ENCODE results near the gene UPK1A.
A peak's percentile ranks its signal among the peaks of the same experiment; 100 is the strongest.

The UPK1A gene

DNA sequence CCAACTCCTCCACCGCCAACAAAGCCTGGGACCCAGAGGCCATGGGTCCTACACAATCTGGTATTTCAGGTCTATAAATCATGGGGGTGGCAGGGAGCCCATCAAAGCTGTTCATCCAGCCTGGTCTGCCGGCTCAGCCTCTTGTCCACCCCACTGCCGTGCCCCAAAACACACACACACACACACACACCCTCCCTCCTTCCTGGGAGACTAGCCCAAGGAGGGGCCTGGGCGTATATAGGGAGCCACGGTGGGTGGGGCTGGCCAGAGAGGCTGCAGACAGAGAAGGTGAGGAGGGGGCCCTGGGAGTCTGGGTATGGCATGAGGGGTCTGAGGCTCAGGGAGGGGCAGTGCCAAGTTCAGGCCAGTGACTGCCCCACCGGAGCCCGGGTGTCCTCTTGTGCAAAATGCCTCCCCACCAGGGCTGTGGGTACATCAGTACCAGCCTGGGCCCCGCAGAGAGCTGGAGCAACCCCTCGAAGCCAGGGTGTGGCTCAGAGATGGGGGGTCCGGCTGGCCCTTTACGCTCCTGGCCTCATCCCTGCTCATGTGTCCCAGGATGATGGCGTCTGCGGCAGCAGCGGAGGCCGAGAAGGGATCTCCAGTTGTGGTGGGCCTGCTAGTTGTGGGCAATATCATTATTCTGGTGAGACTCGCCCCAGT, at the start of gene UPK1A:
TSS of gene UPK1A (plus strand) at position 267 of the 663 bp plus-strand sequence. CDS start at position 563, 296 bp downstream.
- DNase-seq (ENCODE audit: low spot score): no peak

GRCh38 chr19:35618857-35619256, 47.5 kb upstream of the UPK1A start:
- no peak for DNase-seq (ENCODE audit: low spot score)

- DNase-seq (ENCODE audit: low spot score): no peak
Observed at GRCh38 chr19:35619290-35619923, 46.9 kb upstream of the UPK1A start.

DNA sequence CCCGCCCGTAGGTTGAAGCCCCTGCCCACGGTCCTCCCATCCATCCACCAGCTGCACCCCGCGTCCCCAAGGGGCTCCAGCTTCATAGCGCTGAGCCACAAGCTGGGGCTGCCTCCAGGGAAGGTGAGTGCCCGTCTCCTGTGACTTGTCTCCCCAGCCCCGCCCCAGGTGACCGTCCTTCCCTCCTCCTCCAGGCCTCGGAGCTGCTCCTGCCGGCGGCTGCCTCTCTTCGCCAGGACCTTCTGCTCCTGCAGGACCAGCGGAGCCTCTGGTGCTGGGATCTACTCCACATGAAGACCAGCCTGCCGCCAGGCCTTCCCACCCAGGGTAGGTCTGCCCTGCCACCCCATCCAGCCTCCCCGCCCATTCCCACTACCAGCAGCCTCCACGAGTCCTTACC, 46.3 kb upstream of the UPK1A start:
- DNase-seq (ENCODE audit: low spot score): no peak

GRCh38 chr19:35621708-35622107, 44.6 kb upstream of the UPK1A start:
- no peak for DNase-seq (ENCODE audit: low spot score)

DNA sequence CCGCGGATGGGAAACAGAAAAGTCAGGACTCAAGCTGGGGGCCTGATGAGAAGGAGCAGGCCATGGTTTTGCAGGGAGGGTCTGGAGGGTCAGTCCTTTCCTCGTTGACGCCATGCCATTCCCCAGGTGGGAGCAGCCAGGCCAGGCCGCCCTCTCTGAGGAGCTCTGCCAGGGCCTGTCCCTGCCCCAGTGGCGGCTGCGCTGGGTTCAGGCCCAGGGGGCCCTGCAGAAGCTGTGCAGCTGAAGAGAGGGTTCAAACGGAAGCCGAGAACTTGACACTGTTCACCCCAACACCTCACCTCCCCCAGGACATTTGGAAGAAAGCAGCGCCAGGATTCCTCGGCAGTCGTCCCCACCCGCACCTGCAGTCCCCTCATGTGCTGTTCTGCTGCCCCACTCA, 43.6 kb upstream of the UPK1A start:
- DNase-seq (ENCODE audit: low spot score): no peak

DNA sequence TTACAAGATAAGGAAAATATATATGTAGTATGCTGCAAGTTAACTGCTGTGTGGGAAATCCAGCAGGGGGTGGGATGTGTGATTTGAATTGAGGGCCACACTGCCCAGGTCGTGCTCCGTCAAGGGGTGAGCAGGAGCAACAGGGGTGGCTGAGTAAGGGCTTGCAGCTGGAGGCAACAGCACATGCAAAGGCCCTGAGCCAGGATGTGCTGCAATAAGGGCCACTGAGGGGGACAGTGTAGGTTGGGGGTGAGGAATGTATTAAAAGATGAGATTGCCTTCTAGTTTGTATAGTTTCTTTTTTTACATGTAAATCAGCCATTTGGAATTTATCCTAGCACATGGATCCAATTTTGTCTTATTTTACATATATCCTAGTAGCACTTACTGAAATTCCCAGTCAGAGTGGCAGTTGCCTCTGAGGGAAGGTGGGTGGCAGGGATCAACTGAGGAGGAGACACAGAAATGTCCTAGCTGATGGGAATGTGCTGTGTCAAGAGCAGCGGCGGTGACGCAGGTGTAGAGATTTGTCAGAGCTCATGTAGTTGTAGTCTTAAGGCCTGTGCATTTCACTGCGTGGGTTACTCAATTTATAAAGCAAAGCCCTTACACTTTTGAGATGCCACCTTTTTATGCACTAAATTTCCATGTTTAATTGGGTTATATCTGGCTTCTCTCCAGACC, 42.8 kb upstream of the UPK1A start:
- DNase-seq (ENCODE audit: low spot score): no peak

GRCh38 chr19:35628264-35628564, 38.1 kb upstream of the UPK1A start:
- DNase-seq (ENCODE audit: low spot score): no peak

- peak; percentile 98 for DNase-seq (ENCODE audit: low spot score)
Observed at GRCh38 chr19:35628565-35629331, 37.6 kb upstream of the UPK1A start, which contains the start of gene RBM42. TSS of gene RBM42 (plus strand) at chr19:35629036. CDS start at chr19:35629154, 118 bp downstream.

DNA sequence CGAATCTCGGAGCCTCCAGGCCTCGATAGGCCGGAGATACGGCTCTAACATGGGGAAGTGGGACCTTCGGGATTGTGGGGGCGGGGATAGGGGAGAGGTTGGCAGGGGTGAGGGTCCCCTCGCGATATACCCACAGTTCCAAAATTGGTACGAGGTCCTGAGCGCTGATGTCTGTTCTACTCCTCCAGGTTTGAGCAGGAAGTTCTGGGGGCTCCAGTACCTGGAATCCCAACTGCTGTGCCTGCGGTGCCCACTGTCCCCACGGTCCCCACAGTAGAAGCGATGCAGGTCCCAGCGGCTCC, 37.0 kb upstream of the UPK1A start:
- no peak for DNase-seq (ENCODE audit: low spot score)

DNA sequence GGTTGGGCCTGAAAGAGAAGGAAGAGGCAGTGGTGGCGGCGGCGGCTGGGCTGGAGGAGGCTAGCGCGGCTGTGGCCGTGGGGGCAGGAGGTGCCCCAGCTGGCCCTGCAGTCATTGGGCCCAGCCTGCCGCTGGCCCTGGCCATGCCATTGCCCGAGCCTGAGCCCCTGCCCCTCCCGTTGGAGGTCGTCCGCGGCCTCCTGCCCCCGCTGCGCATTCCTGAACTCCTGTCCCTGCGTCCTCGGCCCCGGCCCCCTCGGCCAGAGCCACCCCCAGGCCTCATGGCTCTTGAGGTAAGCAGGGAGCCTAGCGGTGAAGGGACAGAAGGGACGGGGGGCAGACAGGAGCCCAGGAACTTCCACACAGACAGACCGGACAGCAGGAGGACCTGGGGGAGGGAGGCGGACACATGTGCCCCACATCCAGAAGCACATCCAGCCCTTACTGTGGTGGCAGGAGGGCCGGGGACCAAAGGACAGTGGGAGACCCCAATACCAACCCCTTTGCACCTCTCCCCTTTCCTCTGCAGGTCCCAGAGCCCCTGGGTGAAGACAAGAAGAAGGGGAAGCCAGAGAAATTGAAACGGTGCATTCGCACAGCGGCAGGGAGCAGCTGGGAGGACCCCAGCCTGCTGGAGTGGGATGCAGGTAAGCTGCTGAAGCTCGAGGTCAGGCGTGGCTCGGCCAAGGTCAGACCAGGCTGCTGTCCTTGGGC, 32.4 kb upstream of the UPK1A start:
- no peak for DNase-seq (ENCODE audit: low spot score)

- no peak for DNase-seq (ENCODE audit: low spot score)
Observed at GRCh38 chr19:35636651-35637050, 29.7 kb upstream of the UPK1A start.

GRCh38 chr19:35637165-35637564, 29.2 kb upstream of the UPK1A start:
- DNase-seq (ENCODE audit: low spot score): no peak

DNA sequence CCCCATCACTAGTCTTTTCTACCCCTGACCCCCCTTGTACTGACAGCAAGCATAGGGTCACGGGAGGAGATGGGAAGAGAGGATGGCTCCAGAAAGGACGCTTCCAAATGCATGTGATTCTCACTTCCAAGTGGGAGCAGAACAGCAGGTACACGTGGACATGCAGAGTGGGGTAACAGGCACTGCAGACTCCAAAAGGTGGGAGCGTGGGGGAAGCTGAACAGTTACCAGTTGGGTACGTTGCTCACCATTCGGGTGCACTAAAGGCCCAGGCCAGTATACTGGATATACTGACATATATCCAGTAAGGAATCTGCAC, 27.0 kb upstream of the UPK1A start:
- no peak for DNase-seq (ENCODE audit: low spot score)

- DNase-seq (ENCODE audit: low spot score): no peak
Observed at GRCh38 chr19:35639863-35640262, 26.5 kb upstream of the UPK1A start.

DNA sequence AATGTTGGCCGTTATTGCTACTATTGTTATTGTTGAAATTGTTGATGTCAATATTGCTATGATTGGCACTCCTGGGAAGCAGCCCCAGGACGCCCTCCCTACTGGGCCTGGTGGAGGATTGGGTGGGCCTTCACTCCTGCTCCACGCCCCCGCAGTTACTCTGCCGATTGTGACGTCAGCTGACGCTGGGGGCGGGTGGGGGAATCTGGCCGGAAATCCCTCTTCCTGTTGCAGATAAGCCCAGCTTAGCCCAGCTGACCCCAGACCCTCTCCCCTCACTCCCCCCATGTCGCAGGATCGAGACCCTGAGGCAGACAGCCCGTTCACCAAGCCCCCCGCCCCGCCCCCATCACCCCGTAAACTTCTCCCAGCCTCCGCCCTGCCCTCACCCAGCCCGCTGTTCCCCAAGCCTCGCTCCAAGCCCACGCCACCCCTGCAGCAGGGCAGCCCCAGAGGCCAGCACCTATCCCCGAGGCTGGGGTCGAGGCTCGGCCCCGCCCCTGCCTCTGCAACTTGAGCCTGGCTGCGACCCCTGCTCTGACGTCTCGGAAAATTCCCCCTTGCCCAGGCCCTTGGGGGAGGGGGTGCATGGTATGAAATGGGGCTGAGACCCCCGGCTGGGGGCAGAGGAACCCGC, 24.7 kb upstream of the UPK1A start, which contains the start of gene ETV2:
TSS of gene ETV2 (plus strand) at position 231 of the 637 bp plus-strand sequence. CDS start 716 bp downstream, outside the sequence.
- peak; percentile 28 for DNase-seq (ENCODE audit: low spot score)

DNA sequence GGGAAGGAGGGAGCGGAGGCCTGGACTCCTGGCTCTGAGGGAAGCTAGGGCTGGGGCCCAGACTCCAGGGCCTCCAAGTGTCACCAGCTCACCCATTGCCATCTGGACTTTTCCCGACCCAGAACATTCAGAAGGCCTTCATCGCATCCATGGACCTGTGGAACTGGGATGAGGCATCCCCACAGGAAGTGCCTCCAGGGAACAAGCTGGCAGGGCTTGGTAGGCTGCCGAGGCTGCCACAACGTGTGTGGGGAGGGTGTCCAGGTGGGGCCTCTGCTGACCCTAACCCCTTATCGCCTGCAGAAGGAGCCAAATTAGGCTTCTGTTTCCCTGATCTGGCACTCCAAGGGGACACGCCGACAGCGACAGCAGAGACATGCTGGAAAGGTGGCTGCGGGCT, 24.0 kb upstream of the UPK1A start:
- no peak for DNase-seq (ENCODE audit: low spot score)

DNA sequence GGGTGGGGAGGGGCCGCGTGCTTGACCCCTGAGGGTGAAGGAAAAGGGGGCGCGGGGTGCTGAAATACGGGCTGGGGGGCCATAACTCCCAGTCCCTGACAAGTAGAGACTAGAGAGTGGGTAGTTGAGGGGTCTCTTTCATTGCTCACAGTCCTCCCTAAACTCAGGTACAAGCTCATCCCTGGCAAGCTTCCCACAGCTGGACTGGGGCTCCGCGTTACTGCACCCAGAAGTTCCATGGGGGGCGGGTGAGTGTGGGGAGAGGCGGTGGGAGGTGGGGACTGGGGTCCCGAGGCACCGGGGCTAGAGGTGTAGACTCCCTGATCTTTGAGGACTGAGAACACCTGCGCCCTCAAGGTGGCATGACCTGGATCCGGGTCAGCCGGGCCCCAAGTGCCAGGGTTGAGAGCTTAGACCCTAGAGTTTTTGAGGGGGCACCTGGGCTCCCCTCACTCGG, 23.5 kb upstream of the UPK1A start:
- no peak for DNase-seq (ENCODE audit: low spot score)

- DNase-seq (ENCODE audit: low spot score): peak; percentile 81
Observed at GRCh38 chr19:35643255-35644205, 22.8 kb upstream of the UPK1A start.

DNA sequence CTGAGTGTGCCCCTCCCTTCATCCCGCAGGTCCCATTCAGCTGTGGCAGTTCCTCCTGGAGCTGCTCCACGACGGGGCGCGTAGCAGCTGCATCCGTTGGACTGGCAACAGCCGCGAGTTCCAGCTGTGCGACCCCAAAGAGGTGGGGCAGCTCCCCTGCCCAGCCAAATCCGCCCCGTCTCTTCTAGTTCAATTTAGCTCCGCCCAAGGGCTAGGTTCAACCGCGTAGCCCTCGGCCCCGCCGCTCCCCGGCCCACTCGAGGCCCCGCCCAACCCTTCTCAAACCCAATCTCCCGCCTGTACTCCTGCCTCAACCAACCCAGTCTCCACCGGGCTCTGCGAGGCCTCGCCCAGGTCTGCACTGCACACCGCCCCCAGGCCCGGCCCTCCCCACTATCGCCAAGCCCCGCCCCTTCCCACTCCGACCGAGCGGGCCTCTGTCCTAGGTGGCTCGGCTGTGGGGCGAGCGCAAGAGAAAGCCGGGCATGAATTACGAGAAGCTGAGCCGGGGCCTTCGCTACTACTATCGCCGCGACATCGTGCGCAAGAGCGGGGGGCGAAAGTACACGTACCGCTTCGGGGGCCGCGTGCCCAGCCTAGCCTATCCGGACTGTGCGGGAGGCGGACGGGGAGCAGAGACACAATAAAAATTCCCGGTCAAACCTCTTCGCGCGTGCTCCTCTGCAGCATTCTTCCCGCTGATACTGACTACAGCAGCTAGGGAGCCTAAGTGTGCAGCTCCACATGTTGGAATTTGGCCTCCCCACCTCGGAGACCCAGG, 21.9 kb upstream of the UPK1A start:
- peak; percentile 96 for DNase-seq (ENCODE audit: low spot score)

All from CD4-positive, alpha-beta T cell treated with Interleukin-15 for 4 hours (primary cell).